Body of pancreas (tissue), 4 donors: ENCODE results near the gene TOX2. TPM values are rescaled to one million over a fixed set of nuclear protein-coding genes. Genes with fewer than 3 reads are reported as not detected.

Source experiments
- ATAC-seq: fragments of 150-250 bp; one replicate; pipeline ENCODE4 v1.9.1; 2016
- DNase-seq, 4 donors: peaks; one replicate each; pipeline ENCODE4 v3.0.0-alpha.2; 2019
- H3K27ac ChIP-seq, 4 donors: fragments of 200-600 bp; sonication (generic); 1 replicate in 3 of 4; 2 replicates in 1 of 4; pipeline versions ENCODE4 v1.5.1 to v1.6.1; 2016 to 2019; ENCODE audit warnings: mild to moderate bottlenecking in 1 of 4, mixed read lengths in 1 of 4, moderate library complexity in 1 of 4
- H3K27me3 ChIP-seq, 2 donors: fragments of 200-600 bp; sonication (generic); one replicate each; pipeline ENCODE4 v1.6.0; 2016; ENCODE audit warnings: mild to moderate bottlenecking in 1 of 2
- H3K36me3 ChIP-seq, 2 donors: fragments of 200-600 bp; sonication (generic); replicated peaks in 1 of 2; 2 replicates each; pipeline ENCODE4 v1.5.1; 2016; ENCODE audit warnings: low read depth in 2 of 2; ENCODE audit not compliant: insufficient read depth in 1 of 2
- H3K4me1 ChIP-seq: fragments of 200-600 bp; sonication (generic); one replicate; pipeline ENCODE4 v1.6.0; 2016
- H3K4me3 ChIP-seq, 2 donors: fragments of 200-600 bp; sonication (generic); 1 replicate in 1 of 2; 2 replicates in 1 of 2; pipeline ENCODE4 v1.5.1; 2016 to 2019
- H3K9me3 ChIP-seq, 3 donors: fragments of 200-600 bp; sonication (generic); 1 replicate in 2 of 3; 2 replicates in 1 of 3; pipeline ENCODE4 v1.5.1; 2016
- POLR2A ChIP-seq, 3 donors: fragments of 450-650 bp; IDR thresholded peaks; one replicate each; pipeline ENCODE4 v1.6.1; 2016; ENCODE audit warnings: antibody characterized with exemption in 3 of 3, mild to moderate bottlenecking in 2 of 3
- WGBS, 2 donors: methylation state at CpG; one replicate each; pipeline ENCODE4 v1.1.5; 2017; 5-methylcytosine and 5-hydroxymethylcytosine counted together
- intact Hi-C: fragments of 100-400 bp; cut with DNase I; formaldehyde crosslinking; loops from one replicate; pipeline ENCODE4 v1.15.1; 2023
- total RNA-seq, 2 donors: library from RNA; depleted of rRNA; stranded (reverse); fragments of >200 nt; gene quantifications; one replicate each; pipeline ENCODE4 v1.1.0, GENCODE V29; 2016
- TF ChIP-seq, protein P1 (sequence below), 7 experiments: fragments of 450-650 bp in 4 of 7; fragments of 200-600 bp in 3 of 7; sonication (generic) in 3 of 7; IDR thresholded peaks; one replicate each; pipeline ENCODE4 v1.5.1; 2016 to 2019; ENCODE audit warnings: antibody characterized with exemption in 7 of 7

TOX2 gene
- total RNA-seq, 2 donors from 2014 or later: 1.8 to 2.0 TPM

DNA sequence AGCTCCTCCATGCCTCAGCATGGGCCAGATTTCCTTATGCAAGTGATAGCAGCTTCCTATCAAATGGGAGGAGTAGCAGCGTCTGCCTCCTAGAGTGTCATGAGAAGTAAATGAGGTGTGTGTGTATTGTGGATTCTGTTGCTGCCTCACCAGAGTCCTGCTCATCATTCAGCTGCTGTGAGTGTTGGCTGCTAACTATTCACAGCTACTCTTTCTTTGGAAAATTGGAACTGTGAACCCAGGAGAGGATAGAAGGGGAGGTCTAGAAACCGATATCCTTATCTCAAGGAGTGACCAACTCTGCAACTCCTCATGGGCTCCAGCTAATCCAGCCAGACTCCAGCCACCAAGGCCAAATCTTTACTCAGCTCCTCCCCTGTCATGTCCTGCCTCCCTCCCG lies 63.3 kb downstream of the TOX2 start:
- H3K36me3 ChIP-seq: no peaks in the 10 kb centered on the region
- H3K4me3 ChIP-seq: no peak overlapping the region
- ATAC-seq (no peak), DNase-seq (no peak)
- H3K27me3 ChIP-seq: peaks cover 0 to 3% of the 10 kb centered on the region in 2 donors
- TF ChIP-seq, protein P1, sequence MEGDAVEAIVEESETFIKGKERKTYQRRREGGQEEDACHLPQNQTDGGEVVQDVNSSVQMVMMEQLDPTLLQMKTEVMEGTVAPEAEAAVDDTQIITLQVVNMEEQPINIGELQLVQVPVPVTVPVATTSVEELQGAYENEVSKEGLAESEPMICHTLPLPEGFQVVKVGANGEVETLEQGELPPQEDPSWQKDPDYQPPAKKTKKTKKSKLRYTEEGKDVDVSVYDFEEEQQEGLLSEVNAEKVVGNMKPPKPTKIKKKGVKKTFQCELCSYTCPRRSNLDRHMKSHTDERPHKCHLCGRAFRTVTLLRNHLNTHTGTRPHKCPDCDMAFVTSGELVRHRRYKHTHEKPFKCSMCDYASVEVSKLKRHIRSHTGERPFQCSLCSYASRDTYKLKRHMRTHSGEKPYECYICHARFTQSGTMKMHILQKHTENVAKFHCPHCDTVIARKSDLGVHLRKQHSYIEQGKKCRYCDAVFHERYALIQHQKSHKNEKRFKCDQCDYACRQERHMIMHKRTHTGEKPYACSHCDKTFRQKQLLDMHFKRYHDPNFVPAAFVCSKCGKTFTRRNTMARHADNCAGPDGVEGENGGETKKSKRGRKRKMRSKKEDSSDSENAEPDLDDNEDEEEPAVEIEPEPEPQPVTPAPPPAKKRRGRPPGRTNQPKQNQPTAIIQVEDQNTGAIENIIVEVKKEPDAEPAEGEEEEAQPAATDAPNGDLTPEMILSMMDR (IDR thresholded peaks at IDR 0.05): no peak
- no peak for TF ChIP-seq POLR2A (IDR thresholded peaks at IDR 0.05)
- intact Hi-C loops: no loop called here
- H3K4me1 ChIP-seq: no peaks in the 10 kb centered on the region
- peaks cover 0 to 5% (median 0%) of the 10 kb centered on the region in 3 donors for H3K9me3 ChIP-seq
- no peak overlapping the region for H3K27ac ChIP-seq
- 23 to 27% methylated on average over 3 of the region's 3 CpGs for WGBS, 2 donors

DNA sequence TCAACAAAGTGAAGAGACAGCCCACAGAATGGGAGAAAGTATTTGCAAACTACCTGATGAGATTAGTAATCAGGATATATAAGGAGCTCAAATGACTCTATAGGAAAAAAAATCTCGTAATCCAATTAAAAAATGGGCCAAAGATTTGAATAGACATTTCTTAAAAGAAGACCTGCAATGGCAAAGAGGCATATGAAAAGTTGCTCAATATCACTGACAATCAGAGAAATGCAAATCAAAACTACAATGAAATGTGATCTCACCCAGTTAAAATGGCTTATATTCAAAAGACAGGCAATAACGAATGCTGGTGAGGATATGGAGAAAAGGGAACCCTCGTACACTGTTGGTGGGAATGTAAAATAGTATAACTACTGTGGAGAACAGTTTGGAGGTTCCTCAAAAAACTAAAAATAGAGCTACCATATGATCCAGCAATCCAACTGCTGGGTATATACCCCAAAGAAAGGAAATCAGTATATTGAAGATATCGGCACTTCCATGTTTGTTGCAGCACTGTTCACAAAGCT lies 65.0 kb downstream of the TOX2 start:
- Histone ChIP-seq H3K9me3 (peaks cover 0 to 5% (median 0%) of the 10 kb centered on the region in 3 donors), H3K4me1 (no peaks in the 10 kb centered on the region), H3K4me3 (no peak overlapping the region), H3K27me3 (peaks cover 0 to 3% of the 10 kb centered on the region in 2 donors), H3K36me3 (no peaks in the 10 kb centered on the region), H3K27ac (no peak overlapping the region)
- intact Hi-C loops: no loop called here
- no peak for ATAC-seq
- WGBS, 2 donors: 55 to 58% methylated on average over 4 of the region's 4 CpGs
- no peak for DNase-seq
- TF ChIP-seq, protein P1 (IDR thresholded peaks at IDR 0.05): no peak
- TF ChIP-seq POLR2A (IDR thresholded peaks at IDR 0.05): no peak

DNA sequence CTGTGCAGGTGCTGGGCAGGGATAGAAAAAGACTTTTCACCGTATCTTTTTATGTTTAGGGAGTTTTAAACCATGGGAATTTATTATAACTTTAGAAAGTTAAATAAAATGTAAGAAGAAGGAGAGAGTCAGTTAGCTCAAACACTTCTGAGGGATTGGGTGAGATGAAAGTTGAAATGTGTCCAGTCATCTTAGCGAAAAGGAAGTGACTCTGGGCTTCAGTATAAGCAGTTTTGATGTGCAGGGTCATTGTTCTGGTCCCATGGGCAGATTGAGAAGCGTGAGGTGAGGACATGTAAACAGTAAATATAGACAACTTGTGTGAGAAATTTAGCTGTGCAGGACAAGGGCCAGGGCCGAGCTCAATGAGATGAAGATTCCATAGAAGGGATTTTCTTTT lies 66.9 kb downstream of the TOX2 start:
- peaks cover 0 to 3% of the 10 kb centered on the region in 2 donors for H3K27me3 ChIP-seq
- intact Hi-C loops: no loop called here
- no peak overlapping the region for H3K27ac ChIP-seq
- H3K9me3 ChIP-seq: no peaks in the 10 kb centered on the region
- no peak overlapping the region for H3K4me3 ChIP-seq
- H3K4me1 ChIP-seq: no peaks in the 10 kb centered on the region
- H3K36me3 ChIP-seq: no peaks in the 10 kb centered on the region
- 63 to 72% methylated on average over 4 of the region's 4 CpGs for WGBS, 2 donors
- TF ChIP-seq, protein P1 (IDR thresholded peaks at IDR 0.05): no peak
- TF ChIP-seq POLR2A (IDR thresholded peaks at IDR 0.05): no peak
- no peak for DNase-seq
- ATAC-seq: no peak

DNA sequence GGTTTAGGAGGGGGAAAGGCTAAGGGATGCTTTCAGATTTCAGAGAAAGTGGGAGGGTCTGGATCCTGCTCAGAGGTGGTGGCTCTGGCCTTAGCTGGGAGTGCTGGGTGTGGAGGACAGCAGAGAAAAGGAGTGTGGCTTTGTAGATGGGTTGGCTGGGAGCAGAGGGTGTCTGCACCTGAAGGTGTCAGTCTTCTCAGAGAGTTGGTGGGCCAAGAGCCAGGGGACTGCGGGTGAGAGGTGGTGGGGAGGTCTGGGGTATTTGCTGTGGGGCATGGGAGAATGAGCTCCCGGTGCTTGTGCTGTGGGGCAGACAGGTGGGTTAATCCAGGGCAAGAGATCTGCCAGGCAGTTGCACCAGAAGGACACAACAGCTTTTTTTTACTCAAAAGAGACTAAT lies 67.4 kb downstream of the TOX2 start:
- intact Hi-C loops: no loop called here
- Histone ChIP-seq H3K27me3 (peaks cover 0 to 3% of the 10 kb centered on the region in 2 donors), H3K27ac (no peak overlapping the region), H3K4me3 (no peak overlapping the region), H3K9me3 (no peaks in the 10 kb centered on the region), H3K4me1 (no peaks in the 10 kb centered on the region), H3K36me3 (no peaks in the 10 kb centered on the region)
- 79 to 85% methylated on average over 2 of the region's 2 CpGs for WGBS, 2 donors
- DNase-seq (no peak), ATAC-seq (no peak)
- TF ChIP-seq POLR2A (IDR thresholded peaks at IDR 0.05): no peak
- TF ChIP-seq, protein P1 (IDR thresholded peaks at IDR 0.05): no peak

DNA sequence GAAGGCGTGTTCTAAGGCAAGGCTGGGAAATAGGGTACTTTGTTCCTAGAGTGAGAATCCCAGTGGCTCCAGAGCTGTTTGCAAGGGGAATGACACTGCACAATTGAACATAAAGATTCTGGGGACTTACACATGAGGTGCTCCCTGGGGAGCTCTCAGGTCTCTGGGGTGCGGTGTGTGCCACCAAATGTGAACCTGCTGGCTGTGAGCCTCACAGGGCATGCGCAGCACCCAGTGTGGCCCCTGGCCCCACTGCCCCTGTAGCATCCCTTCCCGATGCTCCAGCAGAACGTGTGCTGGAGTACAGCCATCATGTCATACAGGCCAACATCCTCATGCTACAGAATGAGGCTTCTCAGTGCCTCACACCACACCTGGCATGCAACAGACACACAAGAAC lies 68.2 kb downstream of the TOX2 start:
- WGBS, 2 donors: 77 to 80% methylated on average over 5 of the region's 5 CpGs
- no peak for TF ChIP-seq POLR2A (IDR thresholded peaks at IDR 0.05)
- TF ChIP-seq, protein P1 (IDR thresholded peaks at IDR 0.05): no peak
- no peaks in the 10 kb centered on the region for H3K9me3 ChIP-seq
- H3K27ac ChIP-seq: no peak overlapping the region
- no peaks in the 10 kb centered on the region for H3K4me1 ChIP-seq
- ATAC-seq (no peak), DNase-seq (no peak)
- no peaks in the 10 kb centered on the region for H3K36me3 ChIP-seq
- peaks cover 0 to 3% of the 10 kb centered on the region in 2 donors for H3K27me3 ChIP-seq
- no peak overlapping the region for H3K4me3 ChIP-seq
- intact Hi-C loops: no loop called here
